Osteoblast (primary cell): ENCODE results near the gene SLC24A4. TPM values are rescaled to one million over a fixed set of nuclear protein-coding genes. Genes with fewer than 3 reads are reported as not detected.

ENCODE experiments used
- DNase-seq: peaks from one replicate; pipeline ENCODE4 v3.0.0; 2011; ENCODE audit warnings: low spot score, mixed read lengths; ENCODE audit not compliant: insufficient read length; ENCODE audit errors: missing footprints
- H2AFZ ChIP-seq: 2 replicates; pipeline ENCODE4 v1.6.0; 2011; ENCODE audit warnings: mild to moderate bottlenecking, low read length
- H3K27ac ChIP-seq: 2 replicates; pipeline ENCODE4 v1.5.1; 2011; ENCODE audit warnings: mild to moderate bottlenecking, low read depth, low read length, moderate library complexity
- H3K27me3 ChIP-seq: 2 replicates; pipeline ENCODE4 v1.6.0; 2012; ENCODE audit warnings: mild to moderate bottlenecking, control low read depth, inconsistent platforms, low read length, moderate library complexity; ENCODE audit not compliant: insufficient read depth
- H3K36me3 ChIP-seq: 2 replicates; pipeline ENCODE4 v1.5.1; 2011; ENCODE audit warnings: mild to moderate bottlenecking, low read length, control low read depth, moderate library complexity; ENCODE audit not compliant: insufficient read depth
- H3K4me1 ChIP-seq: 2 replicates; pipeline ENCODE4 v1.5.1; 2011; ENCODE audit warnings: mild to moderate bottlenecking, low read length, control low read depth, moderate library complexity; ENCODE audit not compliant: insufficient read depth
- H3K4me2 ChIP-seq: 2 replicates; pipeline ENCODE4 v1.6.0; 2011; ENCODE audit warnings: mild to moderate bottlenecking, low read length; ENCODE audit not compliant: insufficient read depth
- H3K4me3 ChIP-seq: fragments of 200-600 bp; sonication (generic); 3 replicates; pipeline ENCODE4 v1.5.1; 2012; ENCODE audit warnings: mild to moderate bottlenecking, low read length, inconsistent platforms; ENCODE audit not compliant: insufficient read depth
- H3K79me2 ChIP-seq: 2 replicates; pipeline ENCODE4 v1.6.0; 2012; ENCODE audit warnings: mild to moderate bottlenecking, low read length, control low read depth, inconsistent platforms; ENCODE audit not compliant: insufficient read depth
- H3K9me3 ChIP-seq: 2 replicates; pipeline ENCODE4 v1.5.1; 2011; ENCODE audit warnings: low read depth, low read length, control low read depth
- H4K20me1 ChIP-seq: 2 replicates; pipeline ENCODE4 v1.6.0; 2012; ENCODE audit warnings: mild to moderate bottlenecking, low read length, control low read depth; ENCODE audit not compliant: insufficient read depth
- total RNA-seq: library from RNA; depleted of rRNA; stranded (reverse); fragments of >200 nt; gene quantifications from 2 replicates; pipeline ENCODE4 v1.2.3, GENCODE V29; 2012
- TF ChIP-seq, protein P1 (sequence below): IDR thresholded peaks from 2 replicates; pipeline ENCODE4 v1.5.1; 2011; ENCODE audit warnings: mild to moderate bottlenecking, low read depth, low read length, moderate library complexity; ENCODE audit errors: extremely low read depth

Gene SLC24A4
- total RNA-seq, 1 donor: under 0.01 TPM

- H3K79me2 ChIP-seq: no peaks in the 10 kb centered on the region
- no peak overlapping the region for H2AFZ ChIP-seq
- TF ChIP-seq, protein P1, sequence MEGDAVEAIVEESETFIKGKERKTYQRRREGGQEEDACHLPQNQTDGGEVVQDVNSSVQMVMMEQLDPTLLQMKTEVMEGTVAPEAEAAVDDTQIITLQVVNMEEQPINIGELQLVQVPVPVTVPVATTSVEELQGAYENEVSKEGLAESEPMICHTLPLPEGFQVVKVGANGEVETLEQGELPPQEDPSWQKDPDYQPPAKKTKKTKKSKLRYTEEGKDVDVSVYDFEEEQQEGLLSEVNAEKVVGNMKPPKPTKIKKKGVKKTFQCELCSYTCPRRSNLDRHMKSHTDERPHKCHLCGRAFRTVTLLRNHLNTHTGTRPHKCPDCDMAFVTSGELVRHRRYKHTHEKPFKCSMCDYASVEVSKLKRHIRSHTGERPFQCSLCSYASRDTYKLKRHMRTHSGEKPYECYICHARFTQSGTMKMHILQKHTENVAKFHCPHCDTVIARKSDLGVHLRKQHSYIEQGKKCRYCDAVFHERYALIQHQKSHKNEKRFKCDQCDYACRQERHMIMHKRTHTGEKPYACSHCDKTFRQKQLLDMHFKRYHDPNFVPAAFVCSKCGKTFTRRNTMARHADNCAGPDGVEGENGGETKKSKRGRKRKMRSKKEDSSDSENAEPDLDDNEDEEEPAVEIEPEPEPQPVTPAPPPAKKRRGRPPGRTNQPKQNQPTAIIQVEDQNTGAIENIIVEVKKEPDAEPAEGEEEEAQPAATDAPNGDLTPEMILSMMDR: no peak
- no peak overlapping the region for H3K4me2 ChIP-seq
- peaks cover 3% of the 10 kb centered on the region for H3K4me1 ChIP-seq
- peaks cover 19% of the 10 kb centered on the region for H3K27me3 ChIP-seq
- H3K4me3 ChIP-seq: no peak overlapping the region
- H3K9me3 ChIP-seq: no peaks in the 10 kb centered on the region
- H4K20me1 ChIP-seq: no peaks in the 10 kb centered on the region
- no peak for DNase-seq
- no peak overlapping the region for H3K27ac ChIP-seq
- H3K36me3 ChIP-seq: no peaks in the 10 kb centered on the region
Observed at GRCh38 chr14:92409043-92409442, 86.1 kb downstream of the SLC24A4 start.

DNA sequence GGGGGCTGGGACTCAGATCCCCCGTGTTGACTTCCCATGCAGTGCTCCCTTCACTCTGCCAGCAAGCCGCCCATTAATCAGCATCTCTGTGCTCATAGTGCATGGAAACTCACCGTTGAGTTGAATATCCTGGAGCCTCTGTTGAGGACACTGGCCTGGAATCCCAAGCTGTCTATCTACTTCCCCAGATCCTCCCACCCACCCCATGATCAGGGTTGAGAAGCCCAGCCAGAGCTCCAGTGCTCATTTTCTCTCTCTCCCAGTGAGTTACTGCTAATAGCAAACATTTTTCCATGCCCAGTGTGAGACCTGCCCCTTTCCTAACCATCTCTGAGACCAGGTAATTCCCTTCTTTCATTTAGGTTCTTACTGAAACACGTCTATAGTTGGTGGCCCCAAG, 88.2 kb downstream of the SLC24A4 start:
- Histone ChIP-seq H4K20me1 (no peaks in the 10 kb centered on the region), H3K4me2 (no peak overlapping the region), H2AFZ (no peak overlapping the region), H3K4me1 (peaks cover 3% of the 10 kb centered on the region), H3K36me3 (no peaks in the 10 kb centered on the region), H3K27me3 (peaks cover 19% of the 10 kb centered on the region), H3K9me3 (no peaks in the 10 kb centered on the region), H3K79me2 (no peaks in the 10 kb centered on the region), H3K27ac (no peak overlapping the region), H3K4me3 (no peak overlapping the region)
- DNase-seq: no peak
- TF ChIP-seq, protein P1: no peak

DNA sequence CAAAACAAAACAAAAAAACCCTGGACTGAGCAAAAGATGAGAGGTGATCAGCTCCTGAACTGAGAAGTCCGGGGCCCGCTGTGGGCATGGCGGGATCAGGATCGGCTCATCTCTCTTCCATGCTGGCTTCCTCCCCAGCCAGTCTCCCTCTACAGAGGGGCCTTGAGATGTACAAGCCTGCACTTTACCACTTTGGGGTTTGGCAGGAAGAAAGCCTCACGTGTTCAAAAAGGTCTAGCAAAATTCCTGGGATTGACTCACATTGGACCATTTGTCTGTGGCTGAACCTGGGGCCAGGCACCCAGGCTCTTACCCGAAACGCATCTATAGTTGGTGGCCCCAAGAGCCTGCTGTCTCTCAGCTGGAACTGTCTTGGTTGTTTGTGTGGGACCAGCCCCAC, 89.0 kb downstream of the SLC24A4 start:
- no peak overlapping the region for H3K4me3 ChIP-seq
- no peaks in the 10 kb centered on the region for H3K36me3 ChIP-seq
- H3K9me3 ChIP-seq: no peaks in the 10 kb centered on the region
- no peak overlapping the region for H2AFZ ChIP-seq
- H3K4me1 ChIP-seq: peaks cover 3% of the 10 kb centered on the region
- DNase-seq: no peak
- TF ChIP-seq, protein P1: no peak
- H3K27me3 ChIP-seq: peaks cover 19% of the 10 kb centered on the region
- H3K79me2 ChIP-seq: no peaks in the 10 kb centered on the region
- no peak overlapping the region for H3K4me2 ChIP-seq
- no peaks in the 10 kb centered on the region for H4K20me1 ChIP-seq
- H3K27ac ChIP-seq: no peak overlapping the region

DNA sequence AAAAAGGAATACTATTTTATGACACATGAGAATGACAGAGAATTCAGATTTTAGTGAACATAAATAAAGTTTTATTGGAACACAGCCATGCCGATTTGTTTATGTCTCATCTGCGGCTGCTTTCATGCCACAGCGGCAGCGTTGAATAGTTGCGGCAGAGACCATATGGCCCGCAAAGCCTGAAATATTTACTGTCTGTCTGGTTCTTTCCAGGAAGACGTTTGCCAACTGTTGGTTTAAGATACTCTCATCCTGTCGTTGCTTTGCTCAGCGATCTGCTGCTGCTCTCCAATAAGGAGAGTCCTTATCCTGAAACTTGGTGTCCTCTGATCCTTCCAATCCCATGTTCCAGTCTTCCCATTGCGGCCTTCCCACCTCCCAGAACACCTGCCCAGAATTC, 89.9 kb downstream of the SLC24A4 start:
- H4K20me1 ChIP-seq: no peaks in the 10 kb centered on the region
- H3K36me3 ChIP-seq: no peaks in the 10 kb centered on the region
- no peaks in the 10 kb centered on the region for H3K79me2 ChIP-seq
- H3K27me3 ChIP-seq: peaks cover 19% of the 10 kb centered on the region
- TF ChIP-seq, protein P1: no peak
- H3K4me1 ChIP-seq: peaks cover 3% of the 10 kb centered on the region
- H2AFZ ChIP-seq: no peak overlapping the region
- H3K4me2 ChIP-seq: no peak overlapping the region
- H3K4me3 ChIP-seq: no peak overlapping the region
- no peaks in the 10 kb centered on the region for H3K9me3 ChIP-seq
- H3K27ac ChIP-seq: no peak overlapping the region
- no peak for DNase-seq
